AG04449 (cell line): ENCODE data around the gene DCDC2C.

Experiments
- CTCF ChIA-PET: fragments of 350-600 bp; formaldehyde crosslinking; extraction: SDS; loops from one replicate; lab custom pipeline; 2021; ENCODE audit warnings: antibody characterized with exemption; lab: Yijun Ruan, JAX
- POLR2A ChIA-PET: fragments of 400-600, 350-600 bp; formaldehyde crosslinking; extraction: SDS; loops from one replicate; lab custom pipeline; 2020; ENCODE audit warnings: antibody characterized with exemption, inconsistent platforms; lab: Yijun Ruan, JAX
- DNase-seq: peaks from one replicate; pipeline ENCODE4 v3.0.0-alpha.2; 2010; ENCODE audit warnings: low read depth, low spot score
- H3K4me3 ChIP-seq: 2 replicates; pipeline ENCODE4 v1.5.1; 2011; ENCODE audit warnings: low read depth, mild to moderate bottlenecking, control low read depth, low read length
- TF ChIP-seq, protein P1 (sequence below): IDR thresholded peaks from one replicate; pipeline ENCODE4 v1.5.1; 2011; ENCODE audit warnings: mild to moderate bottlenecking, moderate library complexity, low read length, control low read depth, inconsistent platforms; ENCODE audit not compliant: insufficient read depth; ENCODE audit errors: missing control alignments

The DCDC2C gene

DNA sequence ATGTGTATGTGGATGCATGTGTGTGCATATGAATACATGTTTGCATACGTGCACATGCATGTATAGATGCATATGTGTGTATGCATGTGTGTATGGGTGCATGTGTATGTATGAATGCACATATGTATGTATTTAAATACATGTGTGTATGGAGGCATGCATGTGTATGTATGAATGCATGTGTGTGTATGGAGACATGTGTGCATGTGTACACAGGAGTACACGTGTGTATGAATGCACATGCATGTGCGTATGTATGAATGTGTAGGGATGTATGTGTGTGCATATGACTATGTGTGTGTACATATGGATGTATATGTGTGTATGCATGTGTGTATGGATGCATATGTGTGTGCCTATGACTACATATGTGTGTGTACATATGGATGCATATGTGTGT is 51.9 kb downstream of the DCDC2C start:
- TF ChIP-seq, protein P1, sequence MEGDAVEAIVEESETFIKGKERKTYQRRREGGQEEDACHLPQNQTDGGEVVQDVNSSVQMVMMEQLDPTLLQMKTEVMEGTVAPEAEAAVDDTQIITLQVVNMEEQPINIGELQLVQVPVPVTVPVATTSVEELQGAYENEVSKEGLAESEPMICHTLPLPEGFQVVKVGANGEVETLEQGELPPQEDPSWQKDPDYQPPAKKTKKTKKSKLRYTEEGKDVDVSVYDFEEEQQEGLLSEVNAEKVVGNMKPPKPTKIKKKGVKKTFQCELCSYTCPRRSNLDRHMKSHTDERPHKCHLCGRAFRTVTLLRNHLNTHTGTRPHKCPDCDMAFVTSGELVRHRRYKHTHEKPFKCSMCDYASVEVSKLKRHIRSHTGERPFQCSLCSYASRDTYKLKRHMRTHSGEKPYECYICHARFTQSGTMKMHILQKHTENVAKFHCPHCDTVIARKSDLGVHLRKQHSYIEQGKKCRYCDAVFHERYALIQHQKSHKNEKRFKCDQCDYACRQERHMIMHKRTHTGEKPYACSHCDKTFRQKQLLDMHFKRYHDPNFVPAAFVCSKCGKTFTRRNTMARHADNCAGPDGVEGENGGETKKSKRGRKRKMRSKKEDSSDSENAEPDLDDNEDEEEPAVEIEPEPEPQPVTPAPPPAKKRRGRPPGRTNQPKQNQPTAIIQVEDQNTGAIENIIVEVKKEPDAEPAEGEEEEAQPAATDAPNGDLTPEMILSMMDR: no peak
- ChIA-PET CTCF (no interaction called here), POLR2A (no interaction called here)
- no peak for DNase-seq
- no peak overlapping the region for H3K4me3 ChIP-seq

DNA sequence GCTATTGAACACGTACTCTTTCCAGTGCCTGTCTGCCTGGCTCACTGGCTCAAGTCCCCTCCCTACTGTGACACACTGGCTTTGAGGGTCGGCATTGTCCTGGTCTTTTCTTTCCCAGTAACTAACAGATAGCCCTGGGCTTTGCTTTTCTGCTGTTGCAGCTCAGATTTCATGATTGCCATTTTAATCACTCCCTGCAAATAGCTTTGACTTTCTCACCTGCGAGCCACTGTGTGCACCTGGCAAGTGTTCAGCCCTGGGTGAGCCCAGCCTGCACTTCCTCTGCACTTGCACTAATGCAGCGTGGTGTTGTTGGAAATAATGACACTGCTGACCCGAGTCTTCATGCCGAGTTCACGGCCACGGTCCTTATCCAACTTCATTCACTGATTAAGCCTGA is 52.9 kb downstream of the DCDC2C start:
- ChIA-PET CTCF (no interaction called here), POLR2A (no interaction called here)
- no peak for DNase-seq
- TF ChIP-seq, protein P1: no peak
- H3K4me3 ChIP-seq: no peak overlapping the region

DNA sequence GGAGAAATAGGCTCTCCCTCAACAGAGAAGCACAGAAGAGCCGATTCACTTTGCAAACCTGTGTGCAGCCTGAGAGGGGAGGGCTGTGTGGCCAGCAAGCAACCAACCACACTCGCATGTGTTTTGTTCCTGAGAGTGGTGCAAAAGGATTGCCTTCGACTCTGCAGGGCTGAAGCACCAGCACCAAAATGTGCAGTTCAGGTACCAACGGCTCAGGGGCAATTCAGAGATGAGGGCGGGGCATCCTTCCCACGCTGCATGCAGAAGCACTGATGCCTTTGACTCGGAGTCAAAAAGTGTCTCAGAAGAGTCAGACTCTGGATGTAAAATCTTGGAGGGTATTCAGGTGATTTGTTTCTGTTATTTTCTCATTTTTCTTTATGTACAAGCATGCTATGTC is 55.5 kb downstream of the DCDC2C start:
- TF ChIP-seq, protein P1: no peak
- DNase-seq: no peak
- CTCF ChIA-PET: no interaction called here
- POLR2A ChIA-PET: no interaction called here
- no peak overlapping the region for H3K4me3 ChIP-seq

DNA sequence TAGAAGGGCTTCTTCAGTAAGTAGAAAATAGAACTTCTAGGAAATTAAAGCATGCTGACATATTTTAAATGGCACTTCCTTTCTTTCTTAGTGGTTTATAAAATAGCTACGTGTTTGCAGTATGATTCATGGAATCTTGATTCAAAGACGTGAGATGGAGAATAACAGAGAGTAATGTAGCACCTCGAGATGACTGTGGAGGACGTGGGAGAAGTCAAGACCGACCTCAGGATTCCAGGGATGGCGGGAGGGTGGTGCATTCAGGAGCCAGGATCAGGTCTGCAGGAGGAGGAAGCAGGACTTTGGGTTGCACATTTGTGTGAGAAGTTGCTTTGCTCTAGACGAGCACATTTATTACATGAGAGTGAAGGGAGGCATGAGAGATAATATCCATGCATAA is 56.0 kb downstream of the DCDC2C start:
- H3K4me3 ChIP-seq: no peak overlapping the region
- peak; percentile 49 for DNase-seq
- POLR2A ChIA-PET: no interaction called here
- CTCF ChIA-PET: interaction anchor here (1.2 kb wide), 1 partner anchor 21 kb away, joined by 3 read pairs; no protein-coding TSS in a partner anchor
- TF ChIP-seq, protein P1: no peak

DNA sequence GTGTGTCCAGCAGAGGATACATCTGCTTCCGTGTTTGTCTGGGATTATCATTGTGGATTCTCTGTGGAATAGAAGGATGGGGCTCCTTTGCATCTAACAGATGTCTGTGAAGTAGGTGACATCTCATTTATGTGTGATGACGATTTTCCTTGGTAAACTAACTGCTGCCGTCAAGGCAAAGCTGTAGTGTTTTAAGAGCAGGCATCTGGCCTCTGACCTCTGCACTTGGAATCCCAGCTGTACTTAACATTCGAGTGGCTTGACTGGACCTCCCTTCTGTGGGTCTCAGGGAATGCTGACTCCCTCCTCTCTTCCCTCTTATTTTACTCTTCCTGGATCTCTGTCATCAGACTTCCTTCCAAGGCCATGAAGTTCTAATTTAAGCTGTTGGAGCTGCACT is 56.4 kb downstream of the DCDC2C start:
- CTCF ChIA-PET: interaction anchor here (1.2 kb wide), 1 partner anchor 21 kb away, joined by 3 read pairs; no protein-coding TSS in a partner anchor
- H3K4me3 ChIP-seq: no peak overlapping the region
- POLR2A ChIA-PET: no interaction called here
- DNase-seq: no peak
- TF ChIP-seq, protein P1: no peak

DNA sequence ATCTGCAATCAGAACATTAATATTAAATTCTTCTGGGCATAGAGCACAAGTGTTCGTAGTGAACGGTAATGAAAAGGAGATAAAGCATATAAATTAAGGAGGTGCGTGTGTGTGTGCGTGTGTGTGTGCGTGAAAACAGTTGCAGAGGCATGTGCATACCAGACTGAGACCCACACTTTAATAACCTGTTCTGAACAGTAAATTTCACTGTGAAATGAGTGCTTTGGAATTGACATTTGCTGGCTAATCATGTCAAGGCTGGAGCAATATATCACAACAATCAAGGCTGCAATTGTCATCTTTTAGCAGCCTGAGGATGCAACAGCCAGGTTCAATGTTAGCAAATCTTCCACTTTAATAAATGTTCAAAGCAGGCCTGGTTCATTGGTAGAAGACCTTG is 57.9 kb downstream of the DCDC2C start:
- TF ChIP-seq, protein P1: no peak
- DNase-seq: no peak
- no peak overlapping the region for H3K4me3 ChIP-seq
- ChIA-PET POLR2A (no interaction called here), CTCF (interaction anchor here (1.3 kb wide), 1 partner anchor 19 kb away, joined by 5 read pairs; no protein-coding TSS in a partner anchor)
